ENCODE results near the gene SFTPA1. TPM values are rescaled to one million over a fixed set of nuclear protein-coding genes. Genes with fewer than 3 reads are reported as not detected.
"Not testable (repeated sequence)": the region's sequence is repeated elsewhere in the genome, so short reads cannot be mapped to it uniquely, and the experiment has no call there.

SFTPA1 gene
- total RNA-seq, 1 donor from 2014 or later: not detected

DNA sequence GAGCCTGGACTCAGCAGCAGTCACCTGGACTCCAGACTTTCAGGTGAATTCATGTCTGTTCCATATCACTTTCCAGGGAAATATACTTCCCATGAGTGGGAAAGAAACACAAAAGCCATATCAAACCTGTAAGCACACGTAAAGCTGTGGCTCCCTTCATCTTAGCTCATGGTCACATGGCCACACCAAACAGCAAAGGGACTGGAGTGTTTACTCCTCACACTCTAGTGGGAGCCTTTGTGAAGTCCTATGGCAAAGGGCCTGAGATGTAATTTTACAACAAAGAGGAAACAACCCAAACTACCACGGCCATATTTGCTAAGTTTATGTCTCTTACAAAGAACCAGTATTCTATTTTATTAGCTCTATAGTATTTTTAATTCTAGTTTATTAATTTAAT lies 16.3 kb downstream of the SFTPA1 start:
- Mint-ChIP-seq H3K4me1 (ENCODE audit: unreplicated experiment) (no peaks in the 10 kb centered on the region), H3K4me3 (ENCODE audit: unreplicated experiment) (no peak overlapping the region), H3K9me3 (ENCODE audit: unreplicated experiment) (peaks cover 6% of the 10 kb centered on the region), H3K27me3 (ENCODE audit: unreplicated experiment) (peaks cover 46% of the 10 kb centered on the region), H3K36me3 (ENCODE audit: unreplicated experiment) (no peaks in the 10 kb centered on the region), H3K27ac (ENCODE audit: unreplicated experiment) (no peak overlapping the region)
- no peak for DNase-seq (ENCODE audit: extremely low spot score, unreplicated experiment)
- TF ChIP-seq, protein P1, sequence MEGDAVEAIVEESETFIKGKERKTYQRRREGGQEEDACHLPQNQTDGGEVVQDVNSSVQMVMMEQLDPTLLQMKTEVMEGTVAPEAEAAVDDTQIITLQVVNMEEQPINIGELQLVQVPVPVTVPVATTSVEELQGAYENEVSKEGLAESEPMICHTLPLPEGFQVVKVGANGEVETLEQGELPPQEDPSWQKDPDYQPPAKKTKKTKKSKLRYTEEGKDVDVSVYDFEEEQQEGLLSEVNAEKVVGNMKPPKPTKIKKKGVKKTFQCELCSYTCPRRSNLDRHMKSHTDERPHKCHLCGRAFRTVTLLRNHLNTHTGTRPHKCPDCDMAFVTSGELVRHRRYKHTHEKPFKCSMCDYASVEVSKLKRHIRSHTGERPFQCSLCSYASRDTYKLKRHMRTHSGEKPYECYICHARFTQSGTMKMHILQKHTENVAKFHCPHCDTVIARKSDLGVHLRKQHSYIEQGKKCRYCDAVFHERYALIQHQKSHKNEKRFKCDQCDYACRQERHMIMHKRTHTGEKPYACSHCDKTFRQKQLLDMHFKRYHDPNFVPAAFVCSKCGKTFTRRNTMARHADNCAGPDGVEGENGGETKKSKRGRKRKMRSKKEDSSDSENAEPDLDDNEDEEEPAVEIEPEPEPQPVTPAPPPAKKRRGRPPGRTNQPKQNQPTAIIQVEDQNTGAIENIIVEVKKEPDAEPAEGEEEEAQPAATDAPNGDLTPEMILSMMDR (IDR thresholded peaks at IDR 0.05): no peak

GRCh38 chr10:79628083-79628482 lies 17.3 kb downstream of the SFTPA1 start:
- H3K27ac Mint-ChIP-seq (ENCODE audit: unreplicated experiment): no peak overlapping the region
- no peak overlapping the region for H3K4me3 Mint-ChIP-seq (ENCODE audit: unreplicated experiment)
- DNase-seq (ENCODE audit: extremely low spot score, unreplicated experiment): no peak
- TF ChIP-seq, protein P1 (IDR thresholded peaks at IDR 0.05): no peak
- peaks cover 39% of the 10 kb centered on the region for H3K27me3 Mint-ChIP-seq (ENCODE audit: unreplicated experiment)
- H3K4me1 Mint-ChIP-seq (ENCODE audit: unreplicated experiment): no peaks in the 10 kb centered on the region
- H3K36me3 Mint-ChIP-seq (ENCODE audit: unreplicated experiment): no peaks in the 10 kb centered on the region
- peaks cover 6% of the 10 kb centered on the region for H3K9me3 Mint-ChIP-seq (ENCODE audit: unreplicated experiment)

- DNase-seq (ENCODE audit: extremely low spot score, unreplicated experiment): no peak
- Mint-ChIP-seq H3K27me3 (ENCODE audit: unreplicated experiment) (peaks cover 42% of the 10 kb centered on the region), H3K4me3 (ENCODE audit: unreplicated experiment) (no peak overlapping the region), H3K4me1 (ENCODE audit: unreplicated experiment) (no peaks in the 10 kb centered on the region), H3K27ac (ENCODE audit: unreplicated experiment) (no peak overlapping the region), H3K9me3 (ENCODE audit: unreplicated experiment) (peaks cover 6% of the 10 kb centered on the region), H3K36me3 (ENCODE audit: unreplicated experiment) (no peaks in the 10 kb centered on the region)
- TF ChIP-seq, protein P1 (IDR thresholded peaks at IDR 0.05): no peak
Observed at GRCh38 chr10:79628988-79629954, 18.5 kb downstream of the SFTPA1 start.

GRCh38 chr10:79629955-79630327 lies 19.2 kb downstream of the SFTPA1 start:
- TF ChIP-seq, protein P1 (IDR thresholded peaks at IDR 0.05): no peak
- DNase-seq (ENCODE audit: extremely low spot score, unreplicated experiment): no peak
- no peaks in the 10 kb centered on the region for H3K4me1 Mint-ChIP-seq (ENCODE audit: unreplicated experiment)
- no peak overlapping the region for H3K27ac Mint-ChIP-seq (ENCODE audit: unreplicated experiment)
- H3K4me3 Mint-ChIP-seq (ENCODE audit: unreplicated experiment): no peak overlapping the region
- peaks cover 6% of the 10 kb centered on the region for H3K9me3 Mint-ChIP-seq (ENCODE audit: unreplicated experiment)
- no peaks in the 10 kb centered on the region for H3K36me3 Mint-ChIP-seq (ENCODE audit: unreplicated experiment)
- H3K27me3 Mint-ChIP-seq (ENCODE audit: unreplicated experiment): peaks cover 38% of the 10 kb centered on the region

GRCh38 chr10:79636654-79637199 lies 26.0 kb downstream of the SFTPA1 start:
- not testable (repeated sequence) for DNase-seq (ENCODE audit: extremely low spot score, unreplicated experiment); H3K36me3 Mint-ChIP-seq (ENCODE audit: unreplicated experiment); H3K4me3 Mint-ChIP-seq (ENCODE audit: unreplicated experiment); H3K27ac Mint-ChIP-seq (ENCODE audit: unreplicated experiment); H3K4me1 Mint-ChIP-seq (ENCODE audit: unreplicated experiment); H3K9me3 Mint-ChIP-seq (ENCODE audit: unreplicated experiment)
- H3K27me3 Mint-ChIP-seq (ENCODE audit: unreplicated experiment): peaks cover 26% of the 10 kb centered on the region
